ENCODE measurements around the gene PRPF18.

Gene PRPF18

DNA sequence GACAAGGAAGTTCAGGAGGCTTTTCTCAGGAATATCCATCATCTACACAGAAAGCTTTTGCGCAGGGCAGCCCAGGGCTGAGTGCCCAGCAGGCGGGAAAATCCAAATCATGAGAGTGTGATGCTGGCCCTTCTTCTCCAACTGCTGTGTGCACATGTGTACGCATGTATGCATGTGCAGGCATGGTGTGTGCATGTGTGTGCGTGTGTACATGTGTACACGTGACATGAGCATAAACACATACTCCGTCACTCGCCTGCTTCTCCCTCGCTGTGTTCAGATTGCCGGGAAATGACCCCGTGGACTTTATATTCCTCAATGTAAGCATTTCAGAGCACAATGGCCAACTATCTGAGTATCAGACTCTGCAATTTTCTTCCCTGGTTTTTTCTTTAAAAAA lies 85.1 kb downstream of the PRPF18 start:
- DNase-seq, result no peak

DNA sequence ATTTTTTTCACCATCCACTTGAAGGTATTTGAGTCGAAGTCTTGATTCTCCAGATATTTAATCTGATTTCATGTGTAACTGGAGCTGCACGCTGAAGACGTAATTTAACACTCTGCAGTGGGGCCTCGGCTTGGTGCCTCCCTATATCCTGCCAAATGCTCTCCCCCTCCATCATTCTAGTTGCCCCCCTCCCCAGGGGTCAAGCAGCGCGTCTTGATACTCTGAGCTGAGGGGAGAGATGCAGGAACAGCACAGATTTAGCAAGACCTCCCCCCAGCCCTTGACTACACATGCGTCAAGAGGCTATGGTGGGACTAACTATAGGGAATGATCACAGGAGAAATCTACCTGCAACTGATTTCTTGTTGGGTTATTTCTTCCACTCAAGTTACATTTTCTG lies 85.8 kb downstream of the PRPF18 start:
- DNase-seq, result no peak

DNA sequence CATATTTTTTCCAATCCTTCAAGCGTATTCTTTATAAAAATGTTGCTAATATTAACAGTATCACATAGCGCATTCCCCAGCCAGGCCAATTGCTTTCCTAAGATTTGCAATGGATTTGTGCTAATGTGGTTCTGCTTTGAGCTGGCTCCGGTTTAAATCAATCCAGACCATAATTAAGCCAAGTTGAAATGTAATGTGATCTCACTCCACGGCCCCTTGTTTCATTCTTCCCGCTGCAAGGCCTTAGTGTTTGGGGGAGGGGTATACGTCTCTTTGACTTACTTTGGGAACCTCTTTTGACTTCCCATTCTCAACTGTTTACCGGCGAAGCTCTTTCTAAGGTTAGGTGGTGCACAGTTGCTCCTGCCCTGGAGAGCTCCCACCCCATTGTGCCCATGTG lies 86.4 kb downstream of the PRPF18 start:
- DNase-seq, result peak; percentile 64

DNA sequence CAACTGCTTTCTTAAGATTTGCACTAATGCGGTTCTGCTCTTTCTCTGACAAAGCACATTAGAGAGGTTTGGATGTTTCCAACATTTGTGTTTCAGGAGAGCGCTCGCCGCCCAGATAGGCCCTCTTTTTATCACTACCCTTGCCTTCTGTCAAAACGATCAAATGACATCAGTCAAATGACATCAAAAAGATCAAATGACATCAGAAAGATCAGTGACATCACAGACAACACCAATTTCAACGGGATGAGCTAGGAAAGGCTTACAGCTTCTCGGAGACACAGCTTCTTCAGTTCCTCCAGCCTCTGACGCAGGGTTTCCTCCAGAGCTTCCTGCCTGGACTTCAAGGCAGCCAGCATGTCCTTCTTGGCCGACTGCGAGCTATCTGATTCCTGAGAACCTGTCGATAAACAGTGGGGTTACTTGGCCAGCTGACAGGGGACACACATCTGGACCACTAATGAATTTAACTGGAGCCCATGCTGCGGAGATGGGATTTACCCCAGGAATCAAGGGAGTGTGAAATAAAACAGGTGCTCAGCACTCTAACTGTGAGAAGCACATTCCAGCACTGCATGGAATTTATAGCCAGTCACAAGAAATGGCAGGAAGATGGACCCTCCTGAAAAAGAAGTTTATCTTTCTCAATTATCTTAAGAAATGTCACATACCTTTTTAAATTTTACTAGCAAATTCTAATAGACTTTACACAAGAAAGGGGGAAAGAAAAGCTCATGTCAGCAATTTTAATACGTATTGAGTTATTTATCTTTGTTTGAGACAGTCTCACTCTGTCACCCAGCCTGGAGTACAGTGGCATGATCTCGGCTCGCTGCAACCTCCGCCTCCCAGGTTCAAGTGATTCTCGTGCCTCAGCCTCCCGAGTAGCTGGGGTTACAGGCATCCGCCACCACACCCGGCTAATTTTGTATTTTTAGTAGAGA lies 88.2 kb downstream of the PRPF18 start:
- DNase-seq, result no peak

DNA sequence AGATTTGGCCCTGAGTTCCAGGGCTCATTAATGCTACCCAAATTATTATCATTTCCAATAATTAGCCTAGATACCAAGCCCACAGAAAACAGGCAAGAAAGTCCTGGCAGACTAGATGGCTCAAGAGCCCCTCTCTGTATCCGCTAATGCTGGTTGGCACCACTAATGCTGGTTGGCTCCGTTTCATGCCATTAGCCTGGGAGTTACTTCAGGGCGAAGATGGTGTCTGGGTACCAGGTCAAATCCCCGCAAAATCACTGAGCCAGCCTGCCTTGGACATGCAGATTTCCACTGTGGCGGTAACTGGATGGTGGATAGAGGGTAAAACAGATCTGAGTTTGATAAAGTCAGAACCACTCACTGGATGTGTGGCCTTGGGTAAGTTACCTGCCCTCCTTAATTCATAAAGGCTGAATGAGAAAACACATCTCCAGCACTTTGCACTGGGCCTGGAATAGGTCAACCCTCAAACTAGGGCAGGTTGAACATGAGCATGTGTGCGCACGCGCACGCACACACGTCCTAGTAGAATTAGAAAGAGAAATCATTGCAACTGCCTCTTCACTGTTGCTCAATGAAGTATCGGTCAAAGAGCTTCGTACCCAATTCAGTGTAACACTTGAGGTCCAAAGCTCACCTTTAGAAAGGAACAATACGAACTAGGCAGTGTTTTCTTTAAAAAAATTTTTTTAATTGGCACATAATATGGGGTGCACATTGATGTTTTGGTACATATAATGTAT lies 91.5 kb downstream of the PRPF18 start:
- no peak for DNase-seq
